Activated CD8-positive, alpha-beta T cell treated with anti-CD3 and anti-CD28 coated beads for 36 hours (primary cell): ENCODE results near the gene MTSS2. TPM values are rescaled to one million over a fixed set of nuclear protein-coding genes. Genes with fewer than 3 reads are reported as not detected.

Source experiments
- ATAC-seq: fragments of 200-7000 bp; cut with Tn5 transposase; one replicate; pipeline ENCODE4 v1.10.0; 2021; ENCODE audit warnings: mild to moderate bottlenecking, moderate library complexity
- CTCF ChIA-PET: fragments of 350-600 bp; sonication (Branson Sonifier 250); formaldehyde crosslinking; loops from one replicate; lab custom pipeline; 2021; ENCODE audit warnings: antibody characterized with exemption; lab: Charles Lee
- POLR2A ChIA-PET: fragments of 350-600 bp; sonication (Branson Sonifier 250); formaldehyde crosslinking; loops from one replicate; lab custom pipeline; 2021; ENCODE audit warnings: antibody characterized with exemption; lab: Charles Lee
- DNase-seq: peaks from one replicate; pipeline ENCODE4 v3.0.0-alpha.2; 2020
- H3K27ac Mint-ChIP-seq: one replicate; pipeline ENCODE4 v1.8.0; 2021; ENCODE audit warnings: mild to moderate bottlenecking, mixed read lengths
- H3K27me3 Mint-ChIP-seq: one replicate; pipeline ENCODE4 v1.8.0; 2021; ENCODE audit warnings: mixed read lengths
- H3K36me3 Mint-ChIP-seq: one replicate; pipeline ENCODE4 v1.8.0; 2021; ENCODE audit warnings: low read depth, mixed read lengths
- H3K4me1 Mint-ChIP-seq: one replicate; pipeline ENCODE4 v1.8.0; 2021; ENCODE audit warnings: low read depth, mixed read lengths
- H3K4me3 Mint-ChIP-seq: one replicate; pipeline ENCODE4 v1.8.0; 2021; ENCODE audit warnings: mild to moderate bottlenecking, moderate library complexity, mixed read lengths
- H3K9me3 Mint-ChIP-seq: one replicate; pipeline ENCODE4 v1.8.0; 2021; ENCODE audit warnings: mixed read lengths
- CTCF ChIP-seq: fragments of 200-600 bp; IDR thresholded peaks from one replicate; pipeline ENCODE4 v1.8.0; 2022; ENCODE audit warnings: antibody characterized with exemption, mild to moderate bottlenecking
- intact Hi-C: fragments of 100-400 bp; cut with micrococcal nuclease; formaldehyde crosslinking; loops from one replicate; pipeline ENCODE4 v1.10.0; 2022
- total RNA-seq, 2 experiments: library from RNA; stranded (reverse); gene quantifications; one replicate each; pipeline ENCODE4 v1.2.3, GENCODE V29; 2021

Gene MTSS2
- total RNA-seq, 2 experiments from 2014 or later, result 4.4 to 4.6 TPM

GRCh38 chr16:70652322-70652721 is 33.5 kb downstream of the MTSS2 start:
- intact Hi-C loops, result no loop called here
- peaks cover 4% of the 10 kb centered on the region for H3K4me1 Mint-ChIP-seq

GRCh38 chr16:70651524-70651923 is 34.3 kb downstream of the MTSS2 start:
- no peak overlapping the region for H3K4me3 Mint-ChIP-seq
- H3K4me1 Mint-ChIP-seq, result peaks cover 4% of the 10 kb centered on the region
- H3K9me3 Mint-ChIP-seq, result no peaks in the 10 kb centered on the region
- H3K27me3 Mint-ChIP-seq, result no peaks in the 10 kb centered on the region
- H3K27ac Mint-ChIP-seq, result no peak overlapping the region
- no peak for DNase-seq
- no peaks in the 10 kb centered on the region for H3K36me3 Mint-ChIP-seq
- intact Hi-C loops, result no loop called here
- ChIA-PET POLR2A (interaction anchor here (1.1 kb wide), 1 partner anchor 13 kb away, joined by 4 read pairs; no protein-coding TSS in a partner anchor), CTCF (interaction anchor here (1.5 kb wide), 1 partner anchor 142 kb away, joined by 4 read pairs; no protein-coding TSS in a partner anchor)
- ATAC-seq, result no peak
- TF ChIP-seq CTCF, result no peak

More at GRCh38 chr16:70652322-70652721, 33.5 kb downstream of the MTSS2 start:
- ChIA-PET CTCF (interaction anchor here (1.1 to 4.2 kb wide), 11 partner anchors 17 to 492 kb away, joined by 3 to 23 read pairs (median 4); no protein-coding TSS in a partner anchor), POLR2A (interaction anchor here (0.7 to 1.1 kb wide), 2 partner anchors 14 to 673 kb away, joined by 3 to 4 read pairs; no protein-coding TSS in a partner anchor)
- no peak for DNase-seq
- no peak for ATAC-seq
- no peaks in the 10 kb centered on the region for H3K36me3 Mint-ChIP-seq
- no peaks in the 10 kb centered on the region for H3K9me3 Mint-ChIP-seq
- H3K27me3 Mint-ChIP-seq, result no peaks in the 10 kb centered on the region
- no peak overlapping the region for H3K4me3 Mint-ChIP-seq
- no peak for TF ChIP-seq CTCF
- no peak overlapping the region for H3K27ac Mint-ChIP-seq

- intact Hi-C loops, result no loop called here
- H3K36me3 Mint-ChIP-seq, result no peaks in the 10 kb centered on the region
- no peak for ATAC-seq
- no peaks in the 10 kb centered on the region for H3K9me3 Mint-ChIP-seq
- no peak for TF ChIP-seq CTCF
- H3K4me3 Mint-ChIP-seq, result no peak overlapping the region
- H3K4me1 Mint-ChIP-seq, result peaks cover 4% of the 10 kb centered on the region
- POLR2A ChIA-PET, result no interaction called here
- no peak overlapping the region for H3K27ac Mint-ChIP-seq
- no peak for DNase-seq
- CTCF ChIA-PET, result interaction anchor here (1.4 kb wide), 1 partner anchor 120 kb away, joined by 4 read pairs; no protein-coding TSS in a partner anchor
- no peaks in the 10 kb centered on the region for H3K27me3 Mint-ChIP-seq
These were observed 35.6 kb downstream of the MTSS2 start for GRCh38 chr16:70650216-70650615.

GRCh38 chr16:70649300-70649699 is 36.6 kb downstream of the MTSS2 start:
- Mint-ChIP-seq H3K4me3 (no peak overlapping the region), H3K27me3 (no peaks in the 10 kb centered on the region), H3K9me3 (no peaks in the 10 kb centered on the region), H3K27ac (no peak overlapping the region), H3K36me3 (no peaks in the 10 kb centered on the region), H3K4me1 (peaks cover 4% of the 10 kb centered on the region)
- DNase-seq (no peak), ATAC-seq (no peak)
- no peak for TF ChIP-seq CTCF
- CTCF ChIA-PET, result no interaction called here
- POLR2A ChIA-PET, result no interaction called here
- intact Hi-C loops, result no loop called here

GRCh38 chr16:70648606-70649005 is 37.2 kb downstream of the MTSS2 start:
- Mint-ChIP-seq H3K27ac (no peak overlapping the region), H3K4me1 (peaks cover under 1% of the 10 kb centered on the region), H3K4me3 (no peak overlapping the region), H3K9me3 (no peaks in the 10 kb centered on the region), H3K27me3 (no peaks in the 10 kb centered on the region), H3K36me3 (no peaks in the 10 kb centered on the region)
- DNase-seq (no peak), ATAC-seq (no peak)
- ChIA-PET POLR2A (interaction anchor here (1.1 to 1.2 kb wide), 2 partner anchors 13 to 17 kb away, joined by 3 read pairs; no protein-coding TSS in a partner anchor), CTCF (no interaction called here)
- TF ChIP-seq CTCF, result no peak
- intact Hi-C loops, result no loop called here
